IPS-11a (cell line): ENCODE results near the gene DIP2C.

Source experiments
- H3K4me3 ChIP-seq: one replicate; pipeline ENCODE4 v1.5.1; 2013; ENCODE audit warnings: low read depth, low read length, control low read depth

The DIP2C gene

DNA sequence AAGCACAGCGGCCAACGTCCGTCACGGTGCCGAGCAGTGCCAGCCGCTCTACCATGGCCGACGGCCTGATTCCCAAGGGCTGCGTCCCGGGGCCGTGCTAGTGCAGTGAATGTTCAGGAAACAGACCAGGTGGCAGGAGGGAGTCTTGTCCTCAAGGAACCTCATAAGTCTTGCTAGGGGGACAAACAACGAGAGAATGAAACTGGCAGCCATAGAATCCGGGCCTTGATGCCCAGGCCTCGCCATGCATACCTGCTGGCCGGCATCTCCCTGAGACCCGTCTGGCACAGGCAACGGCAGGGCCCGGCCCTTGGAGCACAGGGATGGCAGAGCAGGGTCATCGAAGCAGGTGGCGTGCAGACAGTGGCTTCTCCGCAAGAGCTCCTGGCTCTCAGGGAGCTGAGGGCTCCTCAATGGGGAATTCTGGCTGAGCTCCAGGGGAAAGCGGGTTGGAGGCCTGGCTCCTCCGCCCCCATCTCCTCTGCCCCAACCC lies 58.8 kb downstream of the DIP2C start:
- H3K4me3 ChIP-seq: no peak overlapping the region

DNA sequence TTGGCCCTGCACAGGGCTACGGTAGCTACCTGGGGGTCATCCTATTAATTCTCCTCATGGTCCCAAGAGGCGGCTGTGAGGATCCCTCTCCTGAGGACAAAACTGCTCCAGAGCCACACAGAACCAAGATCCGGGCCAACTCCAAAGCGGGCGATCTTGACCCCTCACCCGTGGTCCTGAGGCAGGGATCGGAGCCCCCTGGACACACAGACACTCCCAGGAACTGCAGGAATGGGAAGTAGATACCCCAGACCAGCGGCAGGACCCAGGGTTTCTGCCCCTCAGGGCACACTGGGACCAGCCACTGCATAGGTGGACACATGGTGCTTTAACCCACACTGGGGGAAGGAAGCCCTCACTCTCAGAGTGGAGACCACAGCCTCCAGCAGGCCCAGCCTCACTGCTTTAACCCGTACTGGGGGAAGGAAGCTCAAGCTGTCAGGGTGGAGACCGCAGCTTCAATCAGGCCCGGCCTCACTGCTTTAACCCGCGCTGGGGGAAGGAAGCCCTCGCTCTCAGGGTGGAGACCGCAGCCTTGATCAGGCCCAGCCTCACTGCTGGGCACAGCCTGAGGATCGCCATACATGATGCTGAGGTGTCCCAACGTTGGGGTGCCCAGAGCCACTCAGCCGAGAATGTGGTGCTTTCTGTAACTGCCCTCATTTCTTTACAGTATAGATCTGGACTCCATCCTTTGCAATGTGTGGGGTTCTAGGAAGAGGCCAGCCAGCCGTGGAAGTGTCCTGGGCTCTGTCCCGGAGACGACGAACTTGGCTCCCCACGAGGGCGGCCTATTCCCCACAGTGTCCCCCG lies 60.1 kb downstream of the DIP2C start:
- no peak overlapping the region for H3K4me3 ChIP-seq

DNA sequence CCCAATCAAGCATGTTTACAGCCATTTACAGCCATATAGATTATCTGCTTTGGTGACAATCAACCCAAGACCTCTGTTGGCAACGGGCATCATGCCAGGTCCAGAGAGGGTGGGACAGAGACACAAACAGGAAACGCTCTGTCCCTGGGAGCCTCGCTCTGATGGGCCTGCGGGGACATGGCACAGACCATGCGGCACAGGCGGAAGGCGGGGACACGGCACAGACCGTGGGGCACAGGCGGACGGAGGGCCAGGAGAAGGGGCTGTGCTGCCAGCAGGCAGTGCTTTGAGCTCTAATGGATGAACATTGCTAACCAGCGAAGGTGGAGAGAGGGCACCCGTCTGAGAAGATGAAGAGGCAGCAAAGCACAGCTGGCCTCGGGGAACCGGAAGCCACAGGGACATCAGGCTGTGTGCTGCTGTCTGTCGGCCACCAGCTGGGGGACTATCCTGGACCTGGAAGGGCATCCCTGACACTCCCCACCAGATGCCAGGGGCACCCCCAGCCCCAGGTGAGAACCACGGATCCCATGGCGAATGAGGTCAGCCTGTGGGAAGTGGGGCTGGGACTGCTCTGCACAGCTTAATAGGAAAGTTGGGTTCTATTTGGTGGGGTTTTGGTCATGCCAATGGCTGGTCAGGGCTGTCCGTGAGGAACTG lies 61.0 kb downstream of the DIP2C start:
- no peak overlapping the region for H3K4me3 ChIP-seq

DNA sequence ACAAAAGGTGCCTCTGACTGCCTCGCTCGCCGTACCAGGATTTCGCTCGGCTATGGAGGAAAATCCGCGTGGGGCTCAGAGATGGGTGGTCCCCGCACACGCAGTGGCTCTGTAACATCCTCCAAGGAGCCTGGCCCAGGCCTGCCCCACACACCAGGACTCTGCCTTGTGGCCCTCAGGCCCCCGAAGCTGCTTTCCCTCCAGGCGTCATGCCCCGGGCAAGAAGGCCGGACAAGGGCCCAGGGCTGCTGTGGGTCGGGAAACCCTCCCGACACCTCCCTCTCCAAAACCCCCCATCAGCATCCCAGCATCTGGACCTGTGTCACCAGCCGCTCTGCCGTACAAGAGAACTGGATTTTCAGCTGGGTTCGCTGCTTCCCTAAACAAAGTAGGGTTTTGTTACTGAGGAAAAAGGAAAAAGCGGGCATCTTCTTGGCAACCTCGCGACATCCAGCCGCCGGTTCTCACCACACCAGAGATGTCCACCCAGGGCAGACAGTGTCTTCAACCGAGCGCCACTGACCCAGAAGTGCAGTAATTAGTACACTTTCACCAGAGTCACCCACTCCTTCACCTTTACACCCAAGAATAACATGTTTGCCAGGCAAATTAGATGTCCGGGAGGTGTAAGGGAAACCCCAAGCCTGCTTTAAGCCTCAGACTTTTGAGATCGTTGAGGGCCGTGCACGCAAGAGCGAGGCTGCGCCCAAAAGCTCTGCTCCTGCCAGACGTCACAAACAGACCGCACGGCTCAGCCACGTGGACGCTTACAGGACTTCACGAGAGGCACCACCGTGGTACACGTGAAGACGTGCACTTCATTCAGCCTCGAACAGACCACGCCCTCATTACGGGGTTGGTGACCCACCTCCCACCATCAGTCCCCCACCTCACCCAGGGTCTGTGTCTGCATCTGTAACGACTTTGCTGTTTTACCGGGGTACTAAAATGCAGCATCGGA lies 62.2 kb downstream of the DIP2C start:
- H3K4me3 ChIP-seq: no peak overlapping the region

DNA sequence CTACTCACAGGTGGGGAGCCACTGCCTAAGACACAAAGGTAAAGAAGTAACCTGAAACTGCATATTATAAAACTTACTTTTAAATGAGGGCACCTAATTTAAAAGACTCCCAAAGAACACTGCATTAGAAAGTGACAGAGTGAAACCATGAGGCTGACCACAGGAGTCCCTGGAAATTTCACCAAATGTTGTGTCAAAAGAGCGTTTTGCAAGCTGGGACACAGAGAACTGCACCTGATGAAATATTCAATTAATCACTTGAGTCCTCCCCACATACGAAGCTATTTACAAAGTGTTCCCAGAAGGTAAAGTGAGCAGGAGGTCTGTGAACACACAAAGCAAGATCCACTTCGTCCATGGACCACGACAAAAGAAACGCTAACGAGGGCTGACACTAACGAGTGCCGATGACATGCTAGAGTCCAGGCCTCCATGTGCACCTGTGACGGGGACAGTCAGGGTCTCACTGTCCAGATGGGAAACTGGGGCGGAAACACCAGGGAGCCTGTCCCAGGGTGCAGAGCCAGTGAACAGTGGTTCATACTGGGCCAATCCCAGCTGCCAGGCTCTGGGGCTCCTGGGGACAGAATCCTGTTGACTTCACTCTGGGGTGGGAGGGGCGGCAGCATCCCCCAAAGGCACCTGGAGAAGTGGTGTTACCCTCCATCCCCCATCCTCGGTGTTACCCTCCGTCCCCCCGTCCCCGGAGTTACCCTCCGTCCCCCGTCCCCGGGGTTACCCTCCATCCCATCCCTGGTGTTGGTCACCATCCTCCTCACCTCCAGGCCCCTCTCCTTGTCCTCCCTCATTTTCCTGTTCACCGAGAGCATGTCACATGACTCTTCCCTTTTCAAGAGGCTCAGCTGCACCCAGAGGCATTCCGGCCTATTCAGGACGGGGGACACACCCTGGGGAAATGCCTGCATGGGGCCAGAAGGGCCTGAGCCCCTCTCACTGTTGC lies 63.4 kb downstream of the DIP2C start:
- H3K4me3 ChIP-seq: no peak overlapping the region

DNA sequence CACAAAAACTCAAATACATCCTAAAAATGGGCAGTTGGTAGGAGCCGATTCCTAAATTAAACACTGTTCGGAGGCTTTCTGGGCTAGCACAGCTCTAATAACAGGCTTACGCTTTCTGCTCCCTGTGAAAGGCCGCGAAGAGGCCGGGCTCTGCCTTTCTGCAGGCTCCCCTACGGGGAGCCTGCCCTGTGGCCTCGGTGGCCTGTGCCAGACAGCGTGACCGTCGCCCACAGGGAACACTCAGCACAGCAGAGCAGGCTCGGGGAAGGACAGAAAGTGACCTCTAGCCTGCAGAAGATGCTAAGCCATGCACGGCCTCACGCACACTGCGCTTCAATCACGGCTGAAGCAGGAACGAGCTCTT lies 64.2 kb downstream of the DIP2C start:
- H3K4me3 ChIP-seq: no peak overlapping the region

DNA sequence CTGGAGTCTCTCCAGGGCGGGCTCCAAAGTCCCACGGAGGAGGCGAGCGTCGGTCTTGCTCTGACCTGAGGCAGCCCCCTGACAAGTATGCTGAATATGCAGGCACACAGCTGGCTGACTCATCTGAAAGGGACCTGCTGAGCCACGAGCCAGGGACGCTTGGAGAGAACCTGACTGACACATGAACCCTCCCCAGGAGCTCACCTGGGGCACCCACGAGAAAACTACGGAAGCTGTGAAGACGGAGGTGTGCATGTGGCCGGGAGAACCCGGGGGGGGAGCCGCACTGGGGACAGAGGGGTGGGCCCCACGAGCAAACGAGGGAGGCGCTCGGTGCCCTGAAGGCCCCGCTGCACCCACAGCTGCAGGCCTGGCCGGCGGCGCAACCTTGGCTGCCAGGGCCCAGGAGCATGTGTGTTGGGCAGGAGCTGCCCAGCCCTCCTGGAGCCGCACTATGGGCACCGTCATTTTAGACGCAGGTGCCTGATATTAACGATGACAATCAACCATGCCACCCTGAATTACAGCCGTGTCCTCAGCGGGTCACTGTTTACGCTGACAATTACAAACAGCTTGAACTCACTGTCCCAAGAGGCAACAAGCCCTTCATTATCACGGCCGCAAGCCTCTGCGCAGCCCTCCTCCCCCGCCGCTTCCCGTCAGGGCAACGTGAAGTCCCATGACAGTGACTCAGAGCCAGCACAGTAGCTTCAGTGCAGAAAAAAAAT lies 64.7 kb downstream of the DIP2C start:
- H3K4me3 ChIP-seq: no peak overlapping the region

DNA sequence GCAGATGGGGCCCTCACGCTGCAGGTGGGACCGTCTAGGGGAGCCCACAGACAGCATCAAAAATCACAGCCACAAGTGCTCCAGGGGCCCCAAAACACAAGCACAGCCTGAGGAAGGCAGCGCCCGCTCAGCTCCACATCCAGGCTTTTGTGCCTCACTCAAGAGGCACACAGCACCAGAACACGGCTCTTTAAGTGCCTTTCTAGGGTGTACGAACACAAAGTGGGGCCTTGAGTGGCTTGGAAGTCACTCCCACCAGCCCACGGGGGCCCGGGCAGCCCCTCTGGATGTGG lies 65.2 kb downstream of the DIP2C start:
- H3K4me3 ChIP-seq: no peak overlapping the region

DNA sequence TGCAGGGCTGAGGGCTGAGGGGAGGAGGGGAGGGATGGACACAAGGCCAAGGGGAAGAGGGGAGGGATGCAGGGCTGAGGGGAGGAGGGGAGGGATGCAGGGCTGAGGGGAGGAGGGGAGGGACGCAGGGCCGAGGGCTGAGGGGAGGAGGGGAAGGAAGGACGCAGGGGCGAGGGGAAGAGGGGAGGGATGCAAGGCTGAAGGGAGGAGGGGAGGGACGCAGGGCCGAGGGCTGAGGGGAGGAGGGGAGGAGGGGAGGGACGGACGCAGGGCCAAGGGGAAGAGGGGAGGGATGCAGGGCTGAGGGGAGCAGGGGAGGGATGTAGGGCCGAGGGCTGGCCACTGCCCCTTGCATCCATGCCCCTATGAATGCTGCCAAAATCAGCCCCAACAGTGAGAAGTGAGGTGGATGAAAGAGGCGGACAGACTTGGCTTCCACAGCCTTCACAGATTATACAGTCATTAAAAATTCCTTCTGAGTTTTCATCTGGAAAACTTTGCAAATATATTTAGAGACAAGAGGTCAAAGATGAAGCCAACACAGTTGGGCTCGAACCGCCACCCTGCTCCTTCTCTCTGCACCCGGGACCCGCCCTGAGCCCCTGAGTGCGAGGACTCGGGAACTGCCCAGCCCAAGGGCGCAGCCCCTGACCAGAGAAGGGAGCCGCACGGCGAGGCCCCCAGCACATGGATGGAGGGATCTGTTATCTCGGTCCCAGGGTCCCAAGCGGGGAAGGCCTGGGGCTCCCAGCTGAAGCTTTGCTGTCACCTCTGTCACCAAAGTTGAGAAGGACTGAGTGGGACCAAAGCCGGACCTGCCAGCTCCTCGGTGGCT lies 65.8 kb downstream of the DIP2C start:
- no peak overlapping the region for H3K4me3 ChIP-seq

DNA sequence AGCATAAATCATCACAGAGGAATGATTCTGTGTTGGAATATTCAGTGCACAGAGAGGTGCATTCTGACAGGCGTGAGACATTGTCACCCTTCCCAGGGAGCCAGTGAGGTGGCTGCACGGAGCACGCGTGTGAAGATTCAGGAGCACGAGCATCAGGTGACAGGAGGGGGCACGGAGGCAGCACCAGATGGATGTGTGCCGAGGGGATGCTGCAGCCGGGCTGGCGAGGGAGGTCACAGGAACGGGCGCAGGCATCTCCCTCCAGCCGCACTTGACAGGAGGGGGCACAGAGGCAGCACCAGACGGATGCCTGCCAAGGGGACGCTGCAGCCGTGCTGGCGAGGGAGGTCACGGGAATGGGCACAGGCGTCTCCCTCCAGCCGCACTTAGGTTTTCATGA lies 66.5 kb downstream of the DIP2C start:
- no peak overlapping the region for H3K4me3 ChIP-seq

DNA sequence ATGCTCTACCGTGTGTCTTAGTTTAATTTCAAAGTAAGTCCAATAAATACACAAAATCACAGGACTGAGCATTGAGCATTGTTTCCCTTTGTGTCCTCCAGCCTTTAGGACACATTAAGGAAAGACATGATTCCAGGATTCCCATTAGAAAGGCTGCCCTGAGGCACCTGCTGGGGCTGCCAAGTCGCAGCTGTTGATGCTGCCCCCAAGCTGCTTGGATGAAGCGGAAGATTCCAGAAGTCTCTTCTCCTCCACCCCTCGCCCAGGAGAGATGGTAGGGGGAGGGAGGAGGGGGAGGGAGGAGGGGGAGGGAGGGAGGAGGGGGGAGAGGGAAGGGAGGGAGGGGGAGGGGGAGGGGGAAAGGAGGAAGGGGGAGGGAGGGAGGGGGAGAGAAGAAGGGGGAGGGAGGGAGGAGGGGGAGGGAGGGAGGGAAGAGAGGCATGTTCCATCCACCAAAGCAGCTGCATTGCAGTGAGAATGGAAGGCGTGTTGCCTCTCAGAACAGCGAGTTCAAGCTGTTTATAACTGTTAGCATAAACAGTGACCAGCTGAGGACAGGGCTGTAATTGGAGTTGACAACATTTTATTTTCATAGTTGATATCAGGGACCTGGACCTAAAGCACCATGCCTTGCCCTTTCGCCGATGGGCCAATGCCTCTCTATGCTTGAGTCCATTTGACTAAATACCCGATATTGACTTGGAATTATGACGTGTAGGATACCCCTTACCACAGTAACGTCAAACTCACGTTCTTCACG lies 67.3 kb downstream of the DIP2C start:
- no peak overlapping the region for H3K4me3 ChIP-seq

DNA sequence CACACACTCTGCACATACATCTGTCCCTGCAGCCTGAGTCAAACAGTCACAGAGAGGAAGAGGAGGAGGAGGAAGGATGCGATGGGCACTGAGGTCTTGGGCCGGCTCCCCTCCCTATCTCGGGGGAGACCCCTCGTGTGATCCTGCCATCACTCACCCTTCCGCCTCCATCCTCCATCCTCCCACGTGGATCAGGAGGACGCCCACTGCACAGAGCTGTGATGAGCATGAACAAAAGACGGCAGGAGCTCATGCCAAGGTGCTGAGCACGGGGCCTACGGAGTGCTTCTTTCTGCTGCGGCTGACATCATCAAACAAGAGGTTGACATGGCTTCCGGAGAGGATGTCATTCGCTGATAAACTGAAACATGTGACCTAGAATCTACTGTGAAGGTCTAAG lies 68.0 kb downstream of the DIP2C start:
- no peak overlapping the region for H3K4me3 ChIP-seq

DNA sequence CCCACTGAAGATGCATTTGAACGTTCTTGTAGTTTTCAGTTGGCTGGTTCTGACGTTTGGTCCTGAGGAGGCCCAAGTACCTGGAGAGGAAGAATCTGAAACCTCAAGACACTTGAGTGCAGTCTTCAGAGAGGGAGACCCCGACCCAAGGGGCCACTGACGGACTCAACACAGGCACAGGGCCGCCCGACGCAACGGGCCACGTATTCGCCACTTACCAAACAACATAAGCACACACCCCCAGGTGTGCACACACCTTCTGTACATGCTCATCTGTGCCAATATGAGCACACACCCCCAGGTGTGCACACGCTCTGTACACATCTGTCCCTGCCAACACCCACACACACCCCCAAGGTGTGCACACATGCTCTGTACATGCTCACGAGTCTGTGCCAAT lies 68.5 kb downstream of the DIP2C start:
- H3K4me3 ChIP-seq: no peak overlapping the region

DNA sequence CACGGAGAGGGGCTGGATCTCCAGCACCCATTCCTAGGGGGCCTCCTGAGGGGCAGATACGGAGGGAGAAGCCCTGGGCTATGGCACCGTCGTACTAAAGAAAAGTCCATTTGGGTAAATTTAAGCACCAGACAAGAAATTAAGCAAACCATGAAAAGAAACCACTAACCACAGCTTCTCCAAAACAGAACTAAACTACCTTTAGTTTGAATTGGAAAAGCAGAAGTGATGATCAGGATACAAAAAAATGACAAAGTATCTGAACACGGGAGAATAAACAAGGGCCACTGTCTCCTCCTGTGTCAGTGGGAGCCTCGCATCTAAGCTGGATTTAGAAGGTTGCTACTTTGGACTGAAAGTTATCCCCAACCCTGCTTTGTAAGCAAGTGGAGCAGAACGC lies 69.1 kb downstream of the DIP2C start:
- no peak overlapping the region for H3K4me3 ChIP-seq

DNA sequence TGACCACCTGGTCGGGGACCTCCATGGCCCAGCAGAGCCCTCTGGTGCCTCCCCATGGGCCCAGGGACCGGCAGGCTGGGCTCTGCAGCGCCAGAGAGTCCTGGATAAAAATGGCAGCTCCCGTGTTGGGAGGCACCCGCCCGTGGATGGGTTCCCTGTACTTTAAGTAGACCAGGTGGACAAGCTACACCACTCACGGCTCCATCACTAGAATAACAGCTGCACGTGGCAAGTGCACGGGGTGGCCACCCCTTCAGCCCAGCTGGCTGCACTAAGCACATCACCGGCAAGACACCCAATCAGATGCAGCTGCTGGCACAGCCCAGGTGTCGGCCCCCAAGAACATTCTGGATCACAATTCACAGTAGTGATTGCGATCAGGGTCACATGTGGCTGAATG lies 69.8 kb downstream of the DIP2C start:
- H3K4me3 ChIP-seq: no peak overlapping the region

DNA sequence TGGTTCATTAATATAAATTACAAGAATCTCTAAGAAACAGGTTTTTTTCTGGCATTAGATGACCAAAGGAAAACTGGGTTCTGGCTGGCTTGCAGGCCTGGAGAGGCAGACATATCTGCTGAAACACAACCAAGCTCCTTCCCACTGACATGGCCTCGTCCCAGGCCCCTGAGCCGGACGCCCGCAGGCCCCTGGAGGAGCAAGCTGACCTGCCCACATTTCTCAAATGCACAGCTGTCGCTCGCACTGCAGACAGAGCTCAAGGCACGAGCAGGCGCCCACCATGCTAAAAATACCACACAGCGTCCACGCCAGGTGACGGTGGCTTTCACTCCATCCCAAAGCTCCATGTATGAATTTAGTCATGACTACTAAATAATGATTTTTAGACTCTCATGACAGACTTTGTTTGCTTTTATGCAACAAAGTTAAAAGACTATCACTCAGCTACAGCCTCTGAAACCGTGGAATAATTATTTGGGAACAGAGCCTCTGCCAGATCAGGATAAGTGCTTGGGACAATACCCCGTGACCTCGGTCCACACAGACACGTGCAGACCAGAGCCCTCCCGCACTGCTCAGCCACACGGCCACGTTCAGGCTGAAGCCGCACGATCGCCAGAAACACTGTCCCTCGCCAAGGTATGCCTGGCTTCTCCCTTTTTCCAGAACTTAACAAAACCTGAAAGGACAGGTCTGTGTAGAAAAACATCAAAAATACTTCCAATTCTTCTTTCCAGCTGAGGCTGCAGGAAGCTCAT lies 71.1 kb downstream of the DIP2C start:
- H3K4me3 ChIP-seq: no peak overlapping the region

DNA sequence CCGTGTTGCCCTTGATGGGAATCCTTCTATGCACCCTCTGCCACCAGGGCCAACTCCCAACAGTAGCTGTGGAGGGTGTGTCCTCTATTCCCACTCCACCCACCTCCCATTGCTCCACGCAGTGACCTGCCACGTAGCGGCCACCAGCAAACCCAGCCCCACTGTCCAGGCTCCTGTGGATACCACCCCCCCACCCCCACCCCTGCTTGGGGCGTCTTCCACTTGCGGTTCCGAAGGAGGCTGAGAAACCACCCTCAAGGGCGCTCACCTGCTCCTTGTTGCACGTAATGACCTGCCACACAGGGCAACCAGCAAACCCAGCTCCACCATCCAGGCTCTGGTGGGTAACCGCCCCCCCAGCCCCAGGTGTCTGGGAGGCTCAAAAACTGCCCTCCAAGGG lies 72.0 kb downstream of the DIP2C start:
- no peak overlapping the region for H3K4me3 ChIP-seq
